WTC11 (cell line): ENCODE measurements around the gene PLA2G4A.

Experiments used
- ETV6 ChIP-seq: sonication (generic); formaldehyde crosslinking; IDR thresholded peaks from 2 replicates; pipeline ENCODE4 v1.8.1; 2022; ENCODE audit warnings: mild to moderate bottlenecking, missing genetic modification reagents
- JUN ChIP-seq: sonication (generic); formaldehyde crosslinking; IDR thresholded peaks from 2 replicates; pipeline ENCODE4 v1.8.0; 2023; ENCODE audit warnings: mild to moderate bottlenecking, missing genetic modification reagents
- TF ChIP-seq, protein P1 (sequence below): fragments of 200-600 bp; IDR thresholded peaks from 2 replicates; pipeline ENCODE4 v1.8.0; 2022; ENCODE audit warnings: antibody characterized with exemption
- TF ChIP-seq, protein P2 (sequence below): sonication (generic); formaldehyde crosslinking; IDR thresholded peaks from 2 replicates; pipeline ENCODE4 v1.8.1; 2022; ENCODE audit warnings: low read depth, mild to moderate bottlenecking, moderate library complexity, missing genetic modification reagents, borderline replicate concordance

DNA sequence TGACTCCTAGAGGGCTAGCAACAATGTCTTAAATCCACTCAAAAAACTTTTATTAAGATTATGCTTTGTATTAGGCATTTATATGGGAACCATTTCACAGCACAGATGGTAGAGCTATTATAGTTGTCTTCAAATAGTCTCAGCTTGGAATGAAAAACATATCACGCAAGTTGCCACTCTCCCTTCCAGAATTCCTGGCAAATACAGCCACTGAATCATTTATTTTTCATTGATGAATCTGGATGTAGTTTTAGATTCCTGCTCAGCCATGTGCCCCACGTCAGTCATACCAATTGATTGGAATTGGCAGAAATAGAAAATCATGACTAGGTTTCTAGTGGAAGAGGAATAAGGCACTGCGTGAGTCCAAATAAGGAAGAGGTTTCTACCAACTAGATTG lies 165.2 kb downstream of the PLA2G4A start:
- TF ChIP-seq, protein P1, sequence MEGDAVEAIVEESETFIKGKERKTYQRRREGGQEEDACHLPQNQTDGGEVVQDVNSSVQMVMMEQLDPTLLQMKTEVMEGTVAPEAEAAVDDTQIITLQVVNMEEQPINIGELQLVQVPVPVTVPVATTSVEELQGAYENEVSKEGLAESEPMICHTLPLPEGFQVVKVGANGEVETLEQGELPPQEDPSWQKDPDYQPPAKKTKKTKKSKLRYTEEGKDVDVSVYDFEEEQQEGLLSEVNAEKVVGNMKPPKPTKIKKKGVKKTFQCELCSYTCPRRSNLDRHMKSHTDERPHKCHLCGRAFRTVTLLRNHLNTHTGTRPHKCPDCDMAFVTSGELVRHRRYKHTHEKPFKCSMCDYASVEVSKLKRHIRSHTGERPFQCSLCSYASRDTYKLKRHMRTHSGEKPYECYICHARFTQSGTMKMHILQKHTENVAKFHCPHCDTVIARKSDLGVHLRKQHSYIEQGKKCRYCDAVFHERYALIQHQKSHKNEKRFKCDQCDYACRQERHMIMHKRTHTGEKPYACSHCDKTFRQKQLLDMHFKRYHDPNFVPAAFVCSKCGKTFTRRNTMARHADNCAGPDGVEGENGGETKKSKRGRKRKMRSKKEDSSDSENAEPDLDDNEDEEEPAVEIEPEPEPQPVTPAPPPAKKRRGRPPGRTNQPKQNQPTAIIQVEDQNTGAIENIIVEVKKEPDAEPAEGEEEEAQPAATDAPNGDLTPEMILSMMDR = no peak
- TF ChIP-seq, protein P2, sequence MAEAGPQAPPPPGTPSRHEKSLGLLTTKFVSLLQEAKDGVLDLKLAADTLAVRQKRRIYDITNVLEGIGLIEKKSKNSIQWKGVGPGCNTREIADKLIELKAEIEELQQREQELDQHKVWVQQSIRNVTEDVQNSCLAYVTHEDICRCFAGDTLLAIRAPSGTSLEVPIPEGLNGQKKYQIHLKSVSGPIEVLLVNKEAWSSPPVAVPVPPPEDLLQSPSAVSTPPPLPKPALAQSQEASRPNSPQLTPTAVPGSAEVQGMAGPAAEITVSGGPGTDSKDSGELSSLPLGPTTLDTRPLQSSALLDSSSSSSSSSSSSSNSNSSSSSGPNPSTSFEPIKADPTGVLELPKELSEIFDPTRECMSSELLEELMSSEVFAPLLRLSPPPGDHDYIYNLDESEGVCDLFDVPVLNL (CRISPR knock-in tag) = no peak
- TF ChIP-seq ETV6 (CRISPR knock-in tag) (no peak), JUN (CRISPR knock-in tag) (no peak)
